Measurements from ENCODE around the gene FARP1.

DNA sequence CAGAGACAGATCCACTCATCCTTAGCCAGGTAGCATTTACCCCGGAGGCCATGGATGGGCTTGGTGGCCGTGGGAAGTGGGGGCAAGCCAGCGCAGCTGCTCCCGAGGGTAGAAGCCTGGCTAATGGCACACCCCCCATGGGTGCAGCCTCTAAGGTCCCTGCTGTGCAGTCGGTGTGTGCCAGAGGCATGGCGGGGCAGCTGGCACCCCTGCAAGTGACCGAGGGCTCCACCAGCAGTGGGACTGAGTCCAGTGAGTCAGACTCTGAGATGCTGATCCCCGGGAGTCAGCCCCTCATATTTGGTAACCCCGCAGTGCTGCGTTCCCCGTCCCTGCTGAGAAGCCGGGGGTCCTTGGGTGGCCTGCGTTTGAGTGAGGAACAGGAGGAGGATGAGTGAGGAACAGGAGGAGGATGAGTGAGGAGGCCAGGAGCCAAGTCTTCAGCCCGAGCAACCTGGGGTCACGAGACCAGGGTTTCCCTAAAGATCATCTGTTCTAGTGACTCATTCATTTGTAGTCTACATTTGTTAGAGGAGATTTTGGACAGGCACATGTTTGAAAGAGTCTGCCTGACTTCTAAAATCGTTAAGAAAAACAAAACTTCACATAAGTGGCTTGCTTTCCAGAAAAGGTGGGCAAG lies 253.3 kb downstream of the FARP1 start:
- TF ChIP-seq POLR2A (IDR thresholded peaks at IDR 0.05) (no peak), POLR2AphosphoS5 (IDR thresholded peaks at IDR 0.05) (no peak)
- TF ChIP-seq, protein P1, sequence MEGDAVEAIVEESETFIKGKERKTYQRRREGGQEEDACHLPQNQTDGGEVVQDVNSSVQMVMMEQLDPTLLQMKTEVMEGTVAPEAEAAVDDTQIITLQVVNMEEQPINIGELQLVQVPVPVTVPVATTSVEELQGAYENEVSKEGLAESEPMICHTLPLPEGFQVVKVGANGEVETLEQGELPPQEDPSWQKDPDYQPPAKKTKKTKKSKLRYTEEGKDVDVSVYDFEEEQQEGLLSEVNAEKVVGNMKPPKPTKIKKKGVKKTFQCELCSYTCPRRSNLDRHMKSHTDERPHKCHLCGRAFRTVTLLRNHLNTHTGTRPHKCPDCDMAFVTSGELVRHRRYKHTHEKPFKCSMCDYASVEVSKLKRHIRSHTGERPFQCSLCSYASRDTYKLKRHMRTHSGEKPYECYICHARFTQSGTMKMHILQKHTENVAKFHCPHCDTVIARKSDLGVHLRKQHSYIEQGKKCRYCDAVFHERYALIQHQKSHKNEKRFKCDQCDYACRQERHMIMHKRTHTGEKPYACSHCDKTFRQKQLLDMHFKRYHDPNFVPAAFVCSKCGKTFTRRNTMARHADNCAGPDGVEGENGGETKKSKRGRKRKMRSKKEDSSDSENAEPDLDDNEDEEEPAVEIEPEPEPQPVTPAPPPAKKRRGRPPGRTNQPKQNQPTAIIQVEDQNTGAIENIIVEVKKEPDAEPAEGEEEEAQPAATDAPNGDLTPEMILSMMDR (IDR thresholded peaks at IDR 0.05), result no peak

Data from suprapubic skin (tissue), 4 donors.